GM12874 (cell line): Measurements from ENCODE around the gene NAA35.

ENCODE experiments used
- CTCF ChIP-seq: IDR thresholded peaks from 2 replicates; pipeline ENCODE4 v1.5.1; 2011; ENCODE audit warnings: low read depth, mild to moderate bottlenecking, control low read depth, low read length, moderate library complexity; ENCODE audit not compliant: insufficient read depth

The NAA35 gene

GRCh38 chr9:86043999-86044398 is 103.1 kb downstream of the NAA35 start:
- TF ChIP-seq CTCF = no peak

- no peak for TF ChIP-seq CTCF
These were observed 104.7 kb downstream of the NAA35 start for GRCh38 chr9:86045654-86046053.

GRCh38 chr9:86046071-86046636 is 105.2 kb downstream of the NAA35 start:
- TF ChIP-seq CTCF = no peak

GRCh38 chr9:86046930-86047341 is 106.0 kb downstream of the NAA35 start:
- no peak for TF ChIP-seq CTCF

- TF ChIP-seq CTCF = no peak
These were observed 106.4 kb downstream of the NAA35 start for GRCh38 chr9:86047361-86047760.

GRCh38 chr9:86052556-86053468 is 111.9 kb downstream of the NAA35 start:
- TF ChIP-seq CTCF = no peak

- no peak for TF ChIP-seq CTCF
These were observed 113.7 kb downstream of the NAA35 start for GRCh38 chr9:86054695-86055094.
